Activated T-cell treated with anti-CD3 and anti-CD28 coated beads, Interleukin-2, amount 50 U/mL, for 24 hours (primary cell): Measurements from ENCODE around the gene ADCY9.
"Not testable (repeated sequence)": the region's sequence is repeated elsewhere in the genome, so short reads cannot be mapped to it uniquely, and the experiment has no call there.

Source experiments
- DNase-seq: peaks from one replicate; pipeline ENCODE4 v3.0.0-alpha.2; 2020
- H3K27ac Mint-ChIP-seq: 2 replicates; pipeline ENCODE4 v1.8.0; 2020; ENCODE audit warnings: mild to moderate bottlenecking, mixed read lengths
- H3K27me3 Mint-ChIP-seq: 2 replicates; pipeline ENCODE4 v1.8.0; 2020; ENCODE audit warnings: mixed read lengths
- H3K36me3 Mint-ChIP-seq: 2 replicates; pipeline ENCODE4 v1.8.0; 2020; ENCODE audit warnings: low read depth, mixed read lengths
- H3K4me1 Mint-ChIP-seq: 2 replicates; pipeline ENCODE4 v1.8.0; 2020; ENCODE audit warnings: low read depth, mixed read lengths
- H3K4me3 Mint-ChIP-seq: 2 replicates; pipeline ENCODE4 v1.8.0; 2020; ENCODE audit warnings: mild to moderate bottlenecking, moderate library complexity, mixed read lengths
- H3K9me3 Mint-ChIP-seq: 2 replicates; pipeline ENCODE4 v1.8.0; 2020; ENCODE audit warnings: mixed read lengths

Gene ADCY9

GRCh38 chr16:4116325-4117249 is at the start of gene ADCY9:
TSS of gene ADCY9 (minus strand) at chr16:4116442. CDS start at chr16:4115442, 1,000 bp downstream.
- Mint-ChIP-seq H3K27me3 (peaks cover 6% of the 10 kb centered on the region), H3K27ac (peak within 1 kb of the TSS; percentile 66), H3K4me3 (peak within 1 kb of the TSS; percentile 74), H3K36me3 (peaks cover 7% of the 10 kb centered on the region), H3K4me1 (peaks cover 42% of the 10 kb centered on the region), H3K9me3 (no peaks in the 10 kb centered on the region)
- DNase-seq, result peak; percentile 84

- Mint-ChIP-seq H3K4me3 (no peak overlapping the region), H3K27me3 (no peaks in the 10 kb centered on the region), H3K27ac (peak overlapping the region; percentile 31), H3K36me3 (no peaks in the 10 kb centered on the region), H3K9me3 (no peaks in the 10 kb centered on the region), H3K4me1 (peaks cover 8% of the 10 kb centered on the region)
- no peak for DNase-seq
Measured at GRCh38 chr16:4160658-4161430, 44.6 kb upstream of the ADCY9 start.

- no peaks in the 10 kb centered on the region for H3K36me3 Mint-ChIP-seq
- no peaks in the 10 kb centered on the region for H3K9me3 Mint-ChIP-seq
- H3K27ac Mint-ChIP-seq, result no peak overlapping the region
- H3K4me1 Mint-ChIP-seq, result peaks cover 8% of the 10 kb centered on the region
- no peak overlapping the region for H3K4me3 Mint-ChIP-seq
- no peak for DNase-seq
- no peaks in the 10 kb centered on the region for H3K27me3 Mint-ChIP-seq
Measured at GRCh38 chr16:4159726-4160125, 43.5 kb upstream of the ADCY9 start.

GRCh38 chr16:4158143-4159093 is 42.2 kb upstream of the ADCY9 start:
- no peaks in the 10 kb centered on the region for H3K27me3 Mint-ChIP-seq
- no peak for DNase-seq
- no peaks in the 10 kb centered on the region for H3K36me3 Mint-ChIP-seq
- H3K4me3 Mint-ChIP-seq, result no peak overlapping the region
- no peak overlapping the region for H3K27ac Mint-ChIP-seq
- H3K4me1 Mint-ChIP-seq, result peaks cover 8% of the 10 kb centered on the region
- H3K9me3 Mint-ChIP-seq, result no peaks in the 10 kb centered on the region

GRCh38 chr16:4157376-4157825 is 41.2 kb upstream of the ADCY9 start:
- Mint-ChIP-seq H3K27ac (no peak overlapping the region), H3K4me3 (no peak overlapping the region), H3K9me3 (no peaks in the 10 kb centered on the region), H3K4me1 (peaks cover 8% of the 10 kb centered on the region), H3K27me3 (no peaks in the 10 kb centered on the region), H3K36me3 (no peaks in the 10 kb centered on the region)
- no peak for DNase-seq

- DNase-seq, H3K27me3 Mint-ChIP-seq, H3K36me3 Mint-ChIP-seq, H3K9me3 Mint-ChIP-seq, H3K4me1 Mint-ChIP-seq, H3K27ac Mint-ChIP-seq, H3K4me3 Mint-ChIP-seq: not testable (repeated sequence)
Measured at GRCh38 chr16:4156503-4156902, 40.3 kb upstream of the ADCY9 start.

- not testable (repeated sequence) for H3K36me3 Mint-ChIP-seq, H3K9me3 Mint-ChIP-seq, H3K27ac Mint-ChIP-seq, H3K4me3 Mint-ChIP-seq, DNase-seq, H3K4me1 Mint-ChIP-seq, H3K27me3 Mint-ChIP-seq
Measured at GRCh38 chr16:4153364-4153763, 37.1 kb upstream of the ADCY9 start.

- Mint-ChIP-seq H3K36me3 (no peaks in the 10 kb centered on the region), H3K27me3 (no peaks in the 10 kb centered on the region), H3K4me1 (no peaks in the 10 kb centered on the region), H3K27ac (no peak overlapping the region), H3K9me3 (no peaks in the 10 kb centered on the region), H3K4me3 (no peak overlapping the region)
- DNase-seq, result no peak
Measured at GRCh38 chr16:4152267-4152666, 36.0 kb upstream of the ADCY9 start.

GRCh38 chr16:4147236-4147635 is 31.0 kb upstream of the ADCY9 start:
- Mint-ChIP-seq H3K4me3 (no peak overlapping the region), H3K4me1 (peaks cover 3% of the 10 kb centered on the region), H3K9me3 (no peaks in the 10 kb centered on the region), H3K27ac (no peak overlapping the region), H3K27me3 (no peaks in the 10 kb centered on the region), H3K36me3 (no peaks in the 10 kb centered on the region)
- no peak for DNase-seq

GRCh38 chr16:4142268-4142667 is 26.0 kb upstream of the ADCY9 start:
- Mint-ChIP-seq H3K4me1 (peaks cover 4% of the 10 kb centered on the region), H3K4me3 (no peak overlapping the region), H3K27ac (no peak overlapping the region), H3K9me3 (no peaks in the 10 kb centered on the region), H3K27me3 (no peaks in the 10 kb centered on the region), H3K36me3 (no peaks in the 10 kb centered on the region)
- no peak for DNase-seq

GRCh38 chr16:4141604-4142003 is 25.4 kb upstream of the ADCY9 start:
- Mint-ChIP-seq H3K36me3 (no peaks in the 10 kb centered on the region), H3K9me3 (no peaks in the 10 kb centered on the region), H3K27me3 (no peaks in the 10 kb centered on the region), H3K4me3 (no peak overlapping the region), H3K27ac (no peak overlapping the region), H3K4me1 (peaks cover 4% of the 10 kb centered on the region)
- DNase-seq, result no peak

- H3K27me3 Mint-ChIP-seq, result peaks cover 5% of the 10 kb centered on the region
- DNase-seq, result no peak
- H3K27ac Mint-ChIP-seq, result no peak overlapping the region
Measured at GRCh38 chr16:4140652-4141051, 24.4 kb upstream of the ADCY9 start.

GRCh38 chr16:4139968-4140367 is 23.7 kb upstream of the ADCY9 start:
- Mint-ChIP-seq H3K36me3 (no peaks in the 10 kb centered on the region), H3K9me3 (no peaks in the 10 kb centered on the region), H3K27me3 (peaks cover 6% of the 10 kb centered on the region), H3K4me1 (peaks cover 4% of the 10 kb centered on the region), H3K4me3 (no peak overlapping the region), H3K27ac (no peak overlapping the region)
- DNase-seq, result no peak

More at GRCh38 chr16:4140652-4141051, 24.4 kb upstream of the ADCY9 start:
- no peaks in the 10 kb centered on the region for H3K36me3 Mint-ChIP-seq
- no peaks in the 10 kb centered on the region for H3K9me3 Mint-ChIP-seq
- peaks cover 4% of the 10 kb centered on the region for H3K4me1 Mint-ChIP-seq
- H3K4me3 Mint-ChIP-seq, result no peak overlapping the region

- H3K4me1 Mint-ChIP-seq, result peaks cover 4% of the 10 kb centered on the region
- H3K4me3 Mint-ChIP-seq, result no peak overlapping the region
- H3K9me3 Mint-ChIP-seq, result no peaks in the 10 kb centered on the region
- H3K27me3 Mint-ChIP-seq, result peaks cover 6% of the 10 kb centered on the region
- no peak for DNase-seq
- no peak overlapping the region for H3K27ac Mint-ChIP-seq
- no peaks in the 10 kb centered on the region for H3K36me3 Mint-ChIP-seq
Measured at GRCh38 chr16:4138713-4139112, 22.5 kb upstream of the ADCY9 start.
